HepG2 (cell line): ENCODE results near the gene ARVCF. TPM values are rescaled to one million over a fixed set of nuclear protein-coding genes. Genes with fewer than 3 reads are reported as not detected.
A peak's percentile ranks its signal among the peaks of the same experiment; 100 is the strongest.

Experiments used
- NFE2L2 ChIP-seq: fragments of 150-350 bp; IDR thresholded peaks from 2 replicates; pipeline ENCODE4 v1.6.1; 2014; ENCODE audit warnings: low read length
- PAXIP1 ChIP-seq: sonication (generic); formaldehyde crosslinking; conservative IDR thresholded peaks from 2 replicates; pipeline ENCODE4 v1.4.0; 2020; ENCODE audit warnings: mild to moderate bottlenecking, missing genetic modification reagents, moderate library complexity
- PITX1 ChIP-seq: sonication (generic); formaldehyde crosslinking; IDR thresholded peaks from 2 replicates; pipeline ENCODE4 v1.5.1; 2020; ENCODE audit warnings: mild to moderate bottlenecking, missing genetic modification reagents
- PRDM15 ChIP-seq: sonication (generic); formaldehyde crosslinking; IDR thresholded peaks from 2 replicates; pipeline ENCODE4 v1.4.0; 2020; ENCODE audit warnings: missing genetic modification reagents
- ZBTB33 ChIP-seq: sonication (generic); formaldehyde crosslinking; IDR thresholded peaks from 2 replicates; pipeline ENCODE4 v1.4.0; 2020; ENCODE audit warnings: missing genetic modification reagents
- ZNF589 ChIP-seq: sonication (generic); formaldehyde crosslinking; conservative IDR thresholded peaks from 2 replicates; pipeline ENCODE4 v1.8.0; 2022; ENCODE audit warnings: mild to moderate bottlenecking, moderate library complexity, missing genetic modification reagents
- ZNF788 ChIP-seq: sonication (generic); formaldehyde crosslinking; IDR thresholded peaks from 2 replicates; pipeline ENCODE4 v1.5.0; 2020; ENCODE audit warnings: mild to moderate bottlenecking, missing genetic modification reagents, borderline replicate concordance
- polyA plus RNA-seq, 8 experiments: library from polyadenylated mRNA; depleted of rRNA in 3 of 8; stranded (reverse) in 7 of 8; unstranded in 1 of 8; fragments of >200 nt; fragmentation: Illumina TruSeq in 4 of 8; extraction: Trizol in 4 of 8; gene quantifications; 2 replicates each; pipeline versions ENCODE4 v1.2.1 to v1.2.3, GENCODE V29; 2011 to 2016; ENCODE audit warnings: low read depth in 4 of 8, missing spikeins in 1 of 8, mixed read lengths in 1 of 8; ENCODE audit not compliant: insufficient read depth in 1 of 8
- total RNA-seq, 5 experiments: library from RNA; depleted of rRNA; stranded (reverse); fragments of >200 nt; fragmentation: Illumina TruSeq; extraction: Trizol; gene quantifications; 2 replicates each; pipeline ENCODE4 v1.2.3, GENCODE V29; 2016; ENCODE audit warnings: low read depth in 1 of 5

The ARVCF gene
- total and polyA plus RNA-seq, 2 of the 13 experiments (the other 11 are each of a cell fraction or from before 2014, with no cell fraction given) = 16.4 to 17.7 TPM

- TF ChIP-seq ZNF589 (no peak), NFE2L2 (no peak), PRDM15 (CRISPR knock-in tag) (no peak), ZBTB33 (CRISPR knock-in tag) (peak; percentile 21; the same call in 1 of the 2 replicates), PITX1 (CRISPR knock-in tag) (no peak), ZNF788 (no peak), PAXIP1 (CRISPR knock-in tag) (no peak)
Measured at GRCh38 chr22:19948057-19948760, 68.4 kb downstream of the ARVCF start (continued).
